NCI-H510A treated with DMSO at 0.1 percent for 48 hours (cell line): Measurements from ENCODE around the gene ARMC2.
"Not testable (repeated sequence)": the region's sequence is repeated elsewhere in the genome, so short reads cannot be mapped to it uniquely, and the experiment has no call there.

Experiments used
- DNase-seq: peaks from one replicate; lab custom pipeline; 2025; lab: John Stamatoyannopoulos, UW

ARMC2 gene

DNA sequence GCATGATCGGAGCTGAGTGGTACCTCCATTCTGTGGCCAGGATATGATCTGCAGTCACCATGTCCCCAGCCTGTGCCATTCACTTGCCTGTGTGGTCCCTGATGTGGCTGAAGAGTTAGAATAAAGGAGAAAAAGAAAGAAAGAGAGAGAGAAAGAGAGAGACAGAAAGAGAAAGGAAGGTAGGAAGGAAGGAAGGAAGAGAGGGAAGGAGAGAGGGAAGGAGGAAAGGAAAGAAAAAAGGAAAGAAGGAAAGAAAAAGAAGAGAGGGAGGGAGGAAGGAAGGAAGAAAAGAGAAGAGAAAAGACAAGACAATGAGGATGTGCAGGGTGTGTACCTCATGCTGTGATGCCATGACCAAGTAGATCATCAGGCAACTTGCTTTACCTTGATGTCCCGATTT, 22.1 kb downstream of the ARMC2 start:
- no peak for DNase-seq

DNA sequence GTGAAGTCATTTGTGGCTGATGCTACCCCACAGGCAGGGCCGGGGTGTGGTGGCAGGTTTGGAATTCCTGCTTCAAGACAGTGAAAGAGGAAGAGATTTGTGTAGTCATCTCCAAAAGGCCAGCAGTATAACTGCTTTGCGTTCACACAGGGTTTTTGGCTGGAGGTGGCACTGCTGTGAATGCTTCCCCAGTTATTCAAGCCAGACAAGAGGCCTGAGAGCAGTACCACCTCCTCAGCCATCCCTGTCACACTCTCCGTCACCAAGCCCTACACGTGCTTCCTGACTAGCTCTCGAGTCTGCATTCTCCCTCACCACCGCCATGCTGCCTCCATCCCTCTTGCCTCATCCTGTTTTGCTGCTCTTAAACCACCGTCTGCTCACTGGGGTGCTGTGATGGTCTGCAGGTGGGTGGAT, 23.9 kb downstream of the ARMC2 start:
- DNase-seq = peak; percentile 3

GRCh38 chr6:108872575-108872974, 24.4 kb downstream of the ARMC2 start:
- peak; percentile 3 for DNase-seq

- DNase-seq = no peak
Measured at GRCh38 chr6:108873251-108873650, 25.0 kb downstream of the ARMC2 start.

GRCh38 chr6:108873971-108874370, 25.7 kb downstream of the ARMC2 start:
- no peak for DNase-seq

GRCh38 chr6:108874470-108875160, 26.4 kb downstream of the ARMC2 start:
- DNase-seq = no peak

- DNase-seq = no peak
Measured at GRCh38 chr6:108875161-108875555, 26.9 kb downstream of the ARMC2 start.

GRCh38 chr6:108877046-108877751, 29.0 kb downstream of the ARMC2 start:
- DNase-seq = no peak

- no peak for DNase-seq
Measured at GRCh38 chr6:108878942-108879341, 30.7 kb downstream of the ARMC2 start.

- DNase-seq = no peak
Measured at GRCh38 chr6:108883172-108883571, 35.0 kb downstream of the ARMC2 start.

DNA sequence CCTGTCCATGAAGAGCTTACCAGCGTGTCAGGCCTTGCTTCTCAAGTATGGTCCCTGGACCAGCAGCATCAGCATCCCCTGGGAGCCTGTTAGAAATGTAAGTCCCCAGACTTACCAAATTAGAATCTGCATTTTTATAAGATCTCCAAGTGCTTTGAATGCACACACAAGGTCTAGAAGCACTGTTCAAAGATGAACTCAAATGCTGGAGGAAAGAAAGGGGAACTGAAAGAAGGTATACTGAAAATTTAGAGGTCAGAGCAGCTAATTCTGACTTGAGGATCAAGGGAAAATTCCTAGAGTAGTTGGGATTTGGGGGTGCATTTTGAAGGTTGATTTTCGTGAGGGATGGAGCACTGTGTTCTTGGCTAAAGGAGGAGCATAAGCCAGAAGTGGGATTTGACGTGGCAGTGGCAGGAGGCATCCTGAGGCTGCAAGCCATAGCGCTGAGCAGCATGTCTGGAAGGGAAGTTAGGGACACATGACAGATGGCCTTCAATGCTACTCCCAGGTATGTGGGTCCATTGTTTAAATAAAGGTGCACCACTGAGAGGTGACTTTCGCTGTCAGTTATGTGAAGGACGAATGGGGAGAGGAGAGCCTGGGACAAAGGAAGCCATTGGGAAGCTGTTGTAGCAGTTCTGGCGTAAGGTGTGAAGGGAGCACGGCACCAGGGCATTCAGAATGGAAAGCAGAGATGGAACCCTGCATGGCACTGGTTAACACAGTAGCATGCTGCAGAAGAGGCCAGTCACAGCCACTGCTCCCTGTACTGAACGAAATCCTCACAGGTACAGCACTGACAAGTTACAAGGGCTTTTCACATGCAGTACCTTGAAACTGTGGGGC, 36.2 kb downstream of the ARMC2 start:
- no peak for DNase-seq

GRCh38 chr6:108888052-108888451, 39.8 kb downstream of the ARMC2 start:
- DNase-seq = no peak

GRCh38 chr6:108888745-108889144, 40.5 kb downstream of the ARMC2 start:
- DNase-seq = no peak

- DNase-seq = not testable (repeated sequence)
Measured at GRCh38 chr6:108890898-108891297, 42.7 kb downstream of the ARMC2 start.

DNA sequence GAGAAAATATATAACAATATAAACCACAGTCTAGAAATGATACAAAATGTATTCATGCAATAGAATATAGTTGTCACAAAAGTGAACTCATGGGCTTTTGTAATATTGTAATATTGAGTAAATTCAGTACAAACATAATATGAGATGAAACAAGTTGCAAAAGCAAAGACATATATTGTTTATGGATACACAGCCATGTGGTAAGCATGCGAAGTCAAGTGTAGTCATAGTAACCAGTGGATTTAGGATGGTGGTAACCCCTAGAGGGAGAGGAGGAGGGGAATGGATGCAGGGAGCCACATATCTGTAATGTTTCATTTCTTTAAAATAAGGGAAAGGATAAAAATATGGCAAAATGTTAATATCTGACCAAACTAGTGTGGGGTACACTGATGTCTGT, 47.3 kb downstream of the ARMC2 start:
- no peak for DNase-seq

- no peak for DNase-seq
Measured at GRCh38 chr6:108896111-108896661, 48.0 kb downstream of the ARMC2 start.

- peak; percentile 16 for DNase-seq
Measured at GRCh38 chr6:108897371-108897770, 49.1 kb downstream of the ARMC2 start.

DNA sequence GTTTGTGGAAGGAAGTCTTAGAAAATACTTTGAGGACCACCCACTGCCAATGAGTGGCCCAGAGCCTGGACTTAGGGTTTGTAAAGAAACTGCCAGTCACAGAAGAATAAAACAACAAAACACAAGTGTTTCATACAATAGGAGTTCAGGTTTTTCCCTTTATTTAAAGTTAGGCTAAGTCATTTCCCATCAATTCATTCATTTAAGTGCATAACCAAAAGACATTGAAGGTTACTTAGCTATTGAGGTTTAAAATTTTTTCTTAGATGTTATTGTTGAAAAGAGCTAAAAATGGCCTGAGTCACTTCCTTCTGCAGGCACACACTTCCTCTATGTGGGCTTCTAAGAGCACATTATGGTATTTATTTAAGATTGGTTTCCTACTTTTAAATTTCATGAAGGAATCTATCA, 54.2 kb downstream of the ARMC2 start:
- DNase-seq = no peak

DNA sequence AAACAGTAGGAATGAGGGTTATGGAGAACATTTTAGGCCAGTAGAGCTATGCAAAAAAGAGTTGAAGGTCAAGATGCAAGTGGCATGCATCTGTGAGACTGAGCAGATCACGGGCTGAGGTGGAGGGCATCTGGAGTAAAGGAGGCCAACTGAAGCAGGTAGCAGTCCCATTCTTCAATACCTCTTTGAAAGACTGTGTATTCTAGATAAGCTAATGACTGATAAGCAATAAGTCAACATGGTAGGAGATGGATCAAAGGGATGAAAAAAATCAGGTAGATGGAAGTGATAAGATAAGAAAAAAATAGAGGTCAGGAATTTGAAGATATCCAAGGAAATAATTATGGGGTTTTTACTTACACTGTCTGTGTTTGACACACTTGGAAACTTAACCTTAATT, 55.6 kb downstream of the ARMC2 start:
- DNase-seq = no peak

DNA sequence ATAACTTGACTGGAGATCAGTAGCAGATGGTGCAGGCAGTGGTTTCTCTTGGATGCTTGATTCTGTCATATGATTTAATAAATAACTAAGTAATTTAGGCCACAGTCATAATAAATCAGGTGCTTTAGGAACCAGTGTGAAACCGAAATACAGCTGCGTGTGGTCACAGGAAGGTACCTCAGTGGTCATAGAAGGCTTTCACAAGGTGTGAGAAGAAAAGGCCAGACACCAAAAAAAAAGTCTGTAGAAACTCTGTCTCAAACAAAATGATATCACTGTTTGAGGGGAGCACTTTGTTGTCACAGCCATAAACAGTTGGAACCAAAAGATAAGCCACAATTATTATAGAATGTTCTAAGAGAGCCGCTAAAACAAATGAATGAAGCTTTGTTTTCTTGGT, 56.5 kb downstream of the ARMC2 start:
- no peak for DNase-seq

DNA sequence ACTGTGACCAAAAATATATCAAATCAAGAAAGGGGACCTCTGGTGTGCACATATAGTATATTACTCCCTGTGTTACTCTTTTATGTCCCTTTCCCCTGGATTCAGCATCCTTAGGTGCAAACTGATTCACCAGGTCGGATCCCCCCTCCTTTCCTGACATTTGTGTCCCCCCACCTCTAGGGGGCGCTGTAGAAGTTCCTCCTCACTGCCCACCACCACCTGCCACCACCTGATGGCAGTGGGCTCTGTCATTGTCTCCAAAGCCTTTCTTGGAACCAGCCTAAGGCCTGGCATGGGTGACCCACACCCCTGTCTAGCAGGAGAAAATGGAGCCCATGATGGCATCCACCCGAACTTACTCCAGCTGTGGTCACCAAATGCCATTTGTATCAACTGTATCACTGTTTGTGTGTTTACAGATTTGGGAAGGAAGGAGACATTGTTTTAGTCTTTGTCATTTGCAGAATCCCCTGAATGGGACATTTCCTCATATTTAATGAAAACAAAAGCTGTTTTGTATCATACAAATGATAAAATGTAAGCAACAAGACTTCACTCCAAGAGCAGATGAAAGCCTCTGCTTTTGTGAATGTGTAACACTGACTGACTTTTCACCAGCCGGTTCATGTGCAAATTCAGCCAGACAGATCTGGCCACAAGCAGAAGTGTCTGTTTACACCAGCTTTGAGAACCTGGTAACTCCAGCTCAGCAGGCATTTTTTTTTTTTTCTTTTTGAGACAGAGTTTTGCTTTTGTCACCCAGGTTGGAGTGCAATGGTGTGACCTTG, 66.2 kb downstream of the ARMC2 start:
- no peak for DNase-seq

DNA sequence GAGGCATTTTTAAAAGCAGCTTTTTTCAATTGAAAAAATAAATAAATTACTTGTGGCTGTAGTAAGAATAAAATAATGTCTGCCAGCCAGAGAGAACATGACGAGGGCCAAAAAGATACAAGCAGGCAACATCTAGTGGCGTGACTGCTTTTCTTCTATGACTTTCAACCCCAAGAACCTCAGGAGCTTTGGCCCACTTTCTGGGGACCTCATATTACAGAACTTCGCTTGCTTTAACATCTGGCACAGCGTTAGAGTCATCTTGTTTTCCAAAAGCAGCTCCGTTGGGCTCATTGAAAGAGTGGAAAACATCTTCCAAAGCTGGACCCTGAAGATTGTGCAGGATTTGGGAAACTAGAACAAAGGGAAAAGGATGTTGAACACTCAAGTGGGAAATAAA, 67.0 kb downstream of the ARMC2 start:
- no peak for DNase-seq
